ENCODE data around the gene RAB3D.

The RAB3D gene, protein sequence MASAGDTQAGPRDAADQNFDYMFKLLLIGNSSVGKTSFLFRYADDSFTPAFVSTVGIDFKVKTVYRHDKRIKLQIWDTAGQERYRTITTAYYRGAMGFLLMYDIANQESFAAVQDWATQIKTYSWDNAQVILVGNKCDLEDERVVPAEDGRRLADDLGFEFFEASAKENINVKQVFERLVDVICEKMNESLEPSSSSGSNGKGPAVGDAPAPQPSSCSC

DNA sequence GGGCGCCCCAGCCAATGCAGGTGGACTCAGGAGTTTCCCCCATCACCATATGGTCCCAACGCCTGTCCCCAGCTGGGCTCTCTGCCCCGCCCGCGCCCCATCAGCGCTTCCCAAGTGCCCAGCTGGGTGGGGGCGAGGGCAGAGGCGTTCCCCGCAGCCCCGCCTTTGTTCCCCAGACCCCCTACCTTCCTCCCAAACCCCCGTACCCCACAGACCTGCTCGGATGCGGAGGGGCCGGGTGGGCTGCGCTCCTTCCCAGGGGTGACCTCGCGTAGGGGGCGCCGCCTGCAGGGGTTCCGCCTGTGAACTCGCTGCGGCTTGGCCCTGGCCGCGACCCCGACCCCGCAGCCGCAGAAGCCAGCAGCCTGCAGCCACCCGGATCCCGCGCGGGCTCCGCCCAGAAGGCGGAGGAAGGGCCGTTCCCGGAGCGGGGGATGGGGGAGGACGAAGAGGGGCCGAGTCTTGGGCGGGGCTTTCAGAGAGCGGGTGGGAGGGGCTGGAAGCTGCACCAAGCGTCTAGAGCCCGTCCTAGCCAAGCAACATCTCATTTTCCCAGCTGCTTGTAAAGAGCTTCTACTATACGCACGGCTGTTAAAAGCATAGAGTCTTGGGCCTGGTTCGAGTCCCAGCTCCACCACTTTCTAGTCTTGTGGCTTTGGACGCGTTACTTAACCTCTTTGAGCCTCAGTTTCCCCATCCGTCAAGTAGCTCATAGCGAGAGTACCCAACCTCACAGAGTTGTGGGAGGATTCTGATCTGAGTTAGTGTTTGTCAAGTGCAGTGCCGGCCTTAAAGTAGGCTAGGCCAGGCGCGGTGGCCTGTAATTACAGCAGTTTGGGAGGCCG lies at the start of gene RAB3D:
Gene RAB3D (minus strand): TSS at position 404 of the 845 bp plus-strand sequence. CDS start 2,258 bp downstream, outside the sequence.
- TF ChIP-seq, protein P1, sequence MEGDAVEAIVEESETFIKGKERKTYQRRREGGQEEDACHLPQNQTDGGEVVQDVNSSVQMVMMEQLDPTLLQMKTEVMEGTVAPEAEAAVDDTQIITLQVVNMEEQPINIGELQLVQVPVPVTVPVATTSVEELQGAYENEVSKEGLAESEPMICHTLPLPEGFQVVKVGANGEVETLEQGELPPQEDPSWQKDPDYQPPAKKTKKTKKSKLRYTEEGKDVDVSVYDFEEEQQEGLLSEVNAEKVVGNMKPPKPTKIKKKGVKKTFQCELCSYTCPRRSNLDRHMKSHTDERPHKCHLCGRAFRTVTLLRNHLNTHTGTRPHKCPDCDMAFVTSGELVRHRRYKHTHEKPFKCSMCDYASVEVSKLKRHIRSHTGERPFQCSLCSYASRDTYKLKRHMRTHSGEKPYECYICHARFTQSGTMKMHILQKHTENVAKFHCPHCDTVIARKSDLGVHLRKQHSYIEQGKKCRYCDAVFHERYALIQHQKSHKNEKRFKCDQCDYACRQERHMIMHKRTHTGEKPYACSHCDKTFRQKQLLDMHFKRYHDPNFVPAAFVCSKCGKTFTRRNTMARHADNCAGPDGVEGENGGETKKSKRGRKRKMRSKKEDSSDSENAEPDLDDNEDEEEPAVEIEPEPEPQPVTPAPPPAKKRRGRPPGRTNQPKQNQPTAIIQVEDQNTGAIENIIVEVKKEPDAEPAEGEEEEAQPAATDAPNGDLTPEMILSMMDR (IDR thresholded peaks at IDR 0.05; ENCODE audit: borderline replicate concordance, control extremely low read depth, extremely low read depth, insufficient read depth, missing control alignments) = no peak
- in situ Hi-C loops (cut with MboI; ENCODE audit: low sequenced_read_pairs, unreplicated experiment) = no loop called here
- DNase-seq (ENCODE audit: low spot score) = peak; percentile 98

DNA sequence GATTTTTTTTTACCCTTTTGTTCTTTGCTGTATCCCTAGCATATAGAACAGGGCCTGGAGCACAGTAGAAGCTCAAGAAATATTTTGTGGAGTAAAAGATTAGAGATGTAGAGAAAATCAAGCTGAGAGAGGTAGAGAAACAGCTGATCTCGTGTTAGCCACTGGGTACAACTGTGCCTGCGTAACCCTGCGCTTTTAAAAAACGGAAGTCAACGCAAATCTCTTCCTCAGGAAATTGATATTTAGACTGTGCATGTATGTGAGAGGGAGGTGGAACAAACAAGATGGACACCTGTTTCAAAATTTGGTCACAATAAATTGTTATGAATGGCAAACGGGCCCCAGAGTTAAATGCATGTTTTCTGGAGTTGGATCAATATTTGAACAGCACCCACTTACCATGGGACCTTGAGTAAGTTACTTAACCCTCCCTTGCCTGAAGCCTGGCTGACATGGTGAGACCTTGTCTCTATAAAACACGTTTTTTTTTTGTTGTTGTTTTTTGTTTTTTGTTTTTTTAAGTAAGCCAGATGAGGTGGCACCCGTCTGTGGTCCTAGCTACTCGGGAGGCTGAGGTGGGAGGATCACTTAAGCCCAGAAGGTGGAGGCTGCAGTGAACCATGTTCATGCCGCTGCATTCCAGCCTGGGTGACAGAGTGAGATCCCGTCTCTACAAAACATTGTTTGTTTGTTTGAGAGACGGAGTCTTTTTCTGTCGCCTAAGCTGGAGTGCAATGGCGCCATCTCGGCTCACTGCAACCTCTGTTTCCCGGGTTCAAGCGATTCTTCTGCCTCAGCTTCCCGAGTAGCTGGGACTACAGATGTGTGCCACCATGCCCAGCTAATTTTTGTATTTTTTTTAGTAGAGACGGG lies 47.9 kb upstream of the RAB3D start:
- TF ChIP-seq, protein P1 (IDR thresholded peaks at IDR 0.05; ENCODE audit: borderline replicate concordance, control extremely low read depth, extremely low read depth, insufficient read depth, missing control alignments) = no peak
- no peak for DNase-seq (ENCODE audit: low spot score)
- in situ Hi-C loops (cut with MboI; ENCODE audit: low sequenced_read_pairs, unreplicated experiment) = no loop called here

DNA sequence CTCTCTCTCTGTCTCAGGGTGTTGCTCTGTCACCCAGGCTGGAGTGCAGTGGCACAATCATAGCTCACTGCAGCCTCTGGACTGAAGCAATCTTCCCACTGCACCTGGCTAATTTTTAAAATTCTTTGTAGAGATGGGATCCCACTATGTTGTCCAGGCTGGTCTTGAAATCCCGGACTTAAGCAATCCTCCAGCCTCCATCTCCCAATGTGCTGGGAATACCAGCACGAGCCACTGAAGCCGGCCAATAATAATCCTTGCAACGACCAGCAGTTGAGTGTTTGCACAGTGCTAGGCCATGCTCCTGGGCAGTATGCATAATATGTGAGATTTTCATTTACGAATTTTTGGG lies 45.3 kb upstream of the RAB3D start:
- DNase-seq (ENCODE audit: low spot score) = no peak
- TF ChIP-seq, protein P1 (IDR thresholded peaks at IDR 0.05; ENCODE audit: borderline replicate concordance, control extremely low read depth, extremely low read depth, insufficient read depth, missing control alignments) = no peak
- in situ Hi-C loops (cut with MboI; ENCODE audit: low sequenced_read_pairs, unreplicated experiment) = no loop called here

DNA sequence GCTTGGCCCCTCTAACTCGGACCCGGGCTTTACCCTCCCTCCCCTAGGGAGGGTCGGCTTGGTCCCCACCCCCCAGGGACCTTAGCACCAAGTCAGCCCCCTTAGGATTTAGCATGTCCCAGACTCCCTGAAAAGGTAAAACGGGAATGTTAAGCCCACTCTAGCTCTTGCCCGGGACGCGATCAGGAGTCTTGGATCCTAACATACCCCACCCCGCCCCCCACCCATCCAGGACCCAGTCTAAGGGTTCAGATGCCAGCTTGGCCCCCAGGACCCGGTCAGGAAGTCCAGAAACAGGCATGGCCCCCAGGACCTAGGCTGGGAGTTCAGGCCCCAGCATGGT lies 44.2 kb upstream of the RAB3D start:
- in situ Hi-C loops (cut with MboI; ENCODE audit: low sequenced_read_pairs, unreplicated experiment) = no loop called here
- TF ChIP-seq, protein P1 (IDR thresholded peaks at IDR 0.05; ENCODE audit: borderline replicate concordance, control extremely low read depth, extremely low read depth, insufficient read depth, missing control alignments) = no peak

DNA sequence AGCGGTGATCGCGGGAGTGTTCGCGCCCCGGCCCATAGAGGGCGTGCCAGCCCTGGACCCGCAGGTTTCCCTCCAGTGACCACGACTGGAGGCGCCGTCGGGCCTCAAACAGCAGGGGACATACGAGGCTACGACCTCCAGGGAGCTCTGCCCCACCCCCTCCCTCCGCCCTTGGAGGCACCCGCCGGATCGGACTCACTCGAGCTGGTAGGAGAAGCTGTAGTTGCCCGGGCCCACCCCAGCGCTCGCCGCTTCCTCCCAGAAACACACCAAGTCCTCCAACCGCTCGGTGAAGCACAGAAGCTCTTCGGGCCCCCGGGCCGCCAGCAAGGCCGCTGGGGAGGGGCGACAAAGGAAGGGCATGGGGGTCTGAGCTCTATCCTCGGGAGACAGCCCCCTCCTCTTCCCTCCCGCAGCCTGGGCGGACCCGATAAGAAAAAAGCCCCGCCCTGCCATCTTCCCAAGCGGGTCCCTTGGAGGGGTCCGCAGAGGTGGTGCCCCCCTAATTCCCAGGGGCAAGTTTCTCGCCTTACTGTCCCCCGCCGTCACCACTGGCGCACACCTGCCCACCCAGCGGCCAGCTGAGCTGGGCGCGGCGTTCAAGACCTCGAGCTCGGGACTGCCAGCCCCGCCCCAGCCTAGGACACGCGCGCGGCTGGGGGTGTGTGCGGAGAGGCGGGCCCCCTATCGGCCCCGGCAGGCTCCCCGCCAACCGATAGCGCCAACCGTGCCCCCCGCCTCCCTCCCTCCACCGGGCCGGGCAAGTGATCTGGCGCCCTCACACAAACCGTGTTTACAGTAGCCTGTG lies 43.6 kb upstream of the RAB3D start:
- TF ChIP-seq, protein P1 (IDR thresholded peaks at IDR 0.05; ENCODE audit: borderline replicate concordance, control extremely low read depth, extremely low read depth, insufficient read depth, missing control alignments) = peak; percentile 65
- peak; percentile 74 for DNase-seq (ENCODE audit: low spot score)
- in situ Hi-C loops (cut with MboI; ENCODE audit: low sequenced_read_pairs, unreplicated experiment) = no loop called here

More for the DNA sequence above, 44.2 kb upstream of the RAB3D start:
- no peak for DNase-seq (ENCODE audit: low spot score)

All from GM13976 (cell line).